Naive B cell (primary cell): Measurements from ENCODE around the gene PREX1. TPM values are rescaled to one million over a fixed set of nuclear protein-coding genes. Genes with fewer than 3 reads are reported as not detected.
A peak's percentile ranks its signal among the peaks of the same experiment; 100 is the strongest.
"Not testable (repeated sequence)": the region's sequence is repeated elsewhere in the genome, so short reads cannot be mapped to it uniquely, and the experiment has no call there.

Experiments
- ATAC-seq, 2 donors: fragments of 150-1000 bp; cut with Tn5 transposase; 2 replicates each; pipeline ENCODE4 v1.10.0; 2021; ENCODE audit warnings: low read depth in 2 of 2, mild to moderate bottlenecking in 2 of 2, moderate library complexity in 2 of 2
- DNase-seq: peaks from one replicate; pipeline ENCODE4 v3.0.0; 2022
- H3K27ac Mint-ChIP-seq, 6 donors: one replicate each; pipeline ENCODE4 v1.8.0; 2020 to 2022; ENCODE audit warnings: mild to moderate bottlenecking in 6 of 6, mixed read lengths in 6 of 6, moderate library complexity in 5 of 6, inconsistent platforms in 2 of 6
- H3K27me3 Mint-ChIP-seq, 3 donors: one replicate each; pipeline ENCODE4 v1.8.0; 2021 to 2022; ENCODE audit warnings: mixed read lengths in 3 of 3, mild to moderate bottlenecking in 1 of 3
- H3K36me3 Mint-ChIP-seq, 2 donors: one replicate each; pipeline ENCODE4 v1.8.0; 2020 to 2022; ENCODE audit warnings: mixed read lengths in 2 of 2, inconsistent platforms in 1 of 2, mild to moderate bottlenecking in 1 of 2
- H3K4me1 Mint-ChIP-seq, 3 donors: one replicate each; pipeline ENCODE4 v1.8.0; 2020 to 2022; ENCODE audit warnings: mixed read lengths in 3 of 3, inconsistent platforms in 1 of 3, mild to moderate bottlenecking in 1 of 3, moderate library complexity in 1 of 3
- H3K4me3 Mint-ChIP-seq, 8 donors: one replicate each; pipeline ENCODE4 v1.8.0; 2020 to 2022; ENCODE audit warnings: mild to moderate bottlenecking in 8 of 8, mixed read lengths in 8 of 8, moderate library complexity in 8 of 8, inconsistent platforms in 2 of 8
- H3K9me3 Mint-ChIP-seq, 7 donors: one replicate each; pipeline ENCODE4 v1.8.0; 2020 to 2022; ENCODE audit warnings: mixed read lengths in 7 of 7, mild to moderate bottlenecking in 5 of 7, inconsistent platforms in 2 of 7, moderate library complexity in 1 of 7
- polyA plus RNA-seq, 6 donors: library from polyadenylated mRNA; unstranded; fragments of 300-500 nt; fragmentation: Illumina TruSeq; gene quantifications; one replicate each; pipeline ENCODE4 v1.2.3, GENCODE V29; 2021; ENCODE audit warnings: low read depth in 6 of 6

The PREX1 gene
- polyA plus RNA-seq, 6 donors from 2014 or later, result 13.3 to 37.5 (median 17.1) TPM

DNA sequence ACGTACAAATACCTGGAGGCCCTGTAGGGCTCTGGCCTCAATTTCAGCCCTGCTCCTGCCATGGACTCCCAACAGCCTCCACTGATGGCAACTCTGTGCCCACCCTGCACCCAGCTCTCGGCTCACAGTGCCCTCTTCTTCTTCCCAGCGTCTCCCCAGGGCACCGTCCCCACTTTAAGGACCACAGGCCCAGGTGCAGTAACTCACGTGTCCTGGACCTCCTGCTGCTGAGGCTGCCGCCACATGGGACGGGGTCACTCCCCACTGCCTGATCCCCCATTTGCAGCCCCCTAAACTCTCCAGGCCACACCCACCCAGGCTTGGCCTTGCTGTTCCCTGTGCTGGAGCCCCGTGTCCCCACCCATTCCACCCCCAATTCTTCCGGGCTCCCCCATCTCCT, 223.4 kb downstream of the PREX1 start:
- Mint-ChIP-seq H3K9me3 (no peaks in the 10 kb centered on the region), H3K27ac (peak overlapping the region in 1 of 6 donors; percentile 44), H3K27me3 (peaks cover 9 to 22% (median 12%) of the 10 kb centered on the region in 3 donors), H3K4me3 (no peak overlapping the region), H3K4me1 (peaks cover 0 to 10% (median 9%) of the 10 kb centered on the region in 3 donors), H3K36me3 (no peaks in the 10 kb centered on the region)
- no peak for ATAC-seq
- DNase-seq, result no peak

- Mint-ChIP-seq H3K27ac (no peak overlapping the region), H3K9me3 (no peaks in the 10 kb centered on the region), H3K4me3 (no peak overlapping the region), H3K36me3 (no peaks in the 10 kb centered on the region), H3K27me3 (peaks cover 12 to 21% (median 12%) of the 10 kb centered on the region in 3 donors), H3K4me1 (peaks cover 0 to 10% (median 9%) of the 10 kb centered on the region in 3 donors)
- ATAC-seq (no peak), DNase-seq (no peak)
Measured at GRCh38 chr20:48603819-48604405, 223.9 kb downstream of the PREX1 start.

GRCh38 chr20:48603116-48603818, 224.5 kb downstream of the PREX1 start:
- Mint-ChIP-seq H3K4me1 (peaks cover 0 to 10% (median 9%) of the 10 kb centered on the region in 3 donors), H3K9me3 (no peaks in the 10 kb centered on the region), H3K27ac (no peak overlapping the region), H3K27me3 (peaks cover 12 to 25% (median 12%) of the 10 kb centered on the region in 3 donors), H3K4me3 (no peak overlapping the region), H3K36me3 (no peaks in the 10 kb centered on the region)
- no peak for ATAC-seq
- DNase-seq, result no peak

GRCh38 chr20:48601798-48602197, 226.0 kb downstream of the PREX1 start:
- Mint-ChIP-seq H3K4me1 (peaks cover 0 to 10% (median 9%) of the 10 kb centered on the region in 3 donors), H3K27ac (no peak overlapping the region), H3K4me3 (no peak overlapping the region), H3K36me3 (no peaks in the 10 kb centered on the region), H3K27me3 (peaks cover 12 to 36% (median 25%) of the 10 kb centered on the region in 3 donors), H3K9me3 (peaks cover 0 to 1% (median 0%) of the 10 kb centered on the region in 7 donors)
- DNase-seq (no peak), ATAC-seq (no peak)

GRCh38 chr20:48600470-48600945, 227.3 kb downstream of the PREX1 start:
- DNase-seq, result no peak
- no peak overlapping the region for H3K27ac Mint-ChIP-seq
- H3K4me3 Mint-ChIP-seq, result no peak overlapping the region
- H3K36me3 Mint-ChIP-seq, result peaks cover 0 to 6% of the 10 kb centered on the region in 2 donors
- H3K27me3 Mint-ChIP-seq, result peaks cover 12 to 42% (median 33%) of the 10 kb centered on the region in 3 donors
- peaks cover 0 to 11% (median 4%) of the 10 kb centered on the region in 7 donors for H3K9me3 Mint-ChIP-seq
- no peak for ATAC-seq
- H3K4me1 Mint-ChIP-seq, result peaks cover 0 to 10% (median 9%) of the 10 kb centered on the region in 3 donors

DNA sequence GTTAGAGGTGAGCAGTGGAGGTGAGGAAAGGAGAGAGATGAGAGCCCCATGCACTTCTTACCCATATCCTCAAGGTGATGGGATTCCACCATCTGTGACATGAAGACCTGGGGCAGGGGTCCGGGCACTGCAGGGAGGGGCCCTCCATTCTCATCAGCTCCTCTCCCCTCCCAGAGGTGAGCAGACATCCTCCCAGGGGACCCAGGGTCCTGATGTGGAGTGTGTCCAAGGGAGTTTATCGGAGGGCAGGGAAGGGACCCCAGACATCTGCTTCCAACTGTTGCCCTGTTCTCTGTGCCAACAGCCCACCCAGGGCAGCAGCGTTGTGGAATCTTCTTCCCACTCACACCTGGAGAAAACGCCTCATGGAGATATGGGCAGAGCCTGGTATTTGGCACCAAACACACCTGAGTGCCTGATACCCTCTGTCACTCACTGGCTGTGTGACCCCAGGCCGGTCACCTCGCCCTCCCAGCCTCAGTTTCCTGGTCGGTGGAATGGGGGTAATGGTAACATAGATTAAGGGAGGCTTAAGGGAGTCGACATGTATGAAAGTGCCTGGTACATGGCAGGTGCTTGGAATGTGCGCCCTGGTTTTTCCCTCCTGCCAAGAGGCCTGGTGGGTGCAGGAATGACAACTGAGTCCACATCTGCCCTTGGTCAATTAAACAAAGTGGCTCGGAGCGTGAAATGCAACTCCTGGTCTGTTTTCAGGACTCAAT, 227.9 kb downstream of the PREX1 start:
- ATAC-seq (no peak), DNase-seq (no peak)
- peaks cover 0 to 6% of the 10 kb centered on the region in 2 donors for H3K36me3 Mint-ChIP-seq
- peaks cover 0 to 10% (median 9%) of the 10 kb centered on the region in 3 donors for H3K4me1 Mint-ChIP-seq
- H3K27me3 Mint-ChIP-seq, result peaks cover 13 to 42% (median 33%) of the 10 kb centered on the region in 3 donors
- peak overlapping the region in 1 of 6 donors; percentile 76 for H3K27ac Mint-ChIP-seq
- H3K9me3 Mint-ChIP-seq, result peaks cover 0 to 11% (median 4%) of the 10 kb centered on the region in 7 donors
- no peak overlapping the region for H3K4me3 Mint-ChIP-seq

- Mint-ChIP-seq H3K4me3 (peak overlapping the region in 1 of 8 donors; percentile 7), H3K36me3 (peaks cover 0 to 6% of the 10 kb centered on the region in 2 donors), H3K27me3 (peaks cover 10 to 36% (median 28%) of the 10 kb centered on the region in 3 donors), H3K4me1 (peaks cover 0 to 10% (median 9%) of the 10 kb centered on the region in 3 donors), H3K9me3 (peaks cover 0 to 11% (median 4%) of the 10 kb centered on the region in 7 donors), H3K27ac (peak overlapping the region in 1 of 6 donors; percentile 76)
- no peak for DNase-seq
- no peak for ATAC-seq
Measured at GRCh38 chr20:48599106-48599747, 228.6 kb downstream of the PREX1 start.

DNA sequence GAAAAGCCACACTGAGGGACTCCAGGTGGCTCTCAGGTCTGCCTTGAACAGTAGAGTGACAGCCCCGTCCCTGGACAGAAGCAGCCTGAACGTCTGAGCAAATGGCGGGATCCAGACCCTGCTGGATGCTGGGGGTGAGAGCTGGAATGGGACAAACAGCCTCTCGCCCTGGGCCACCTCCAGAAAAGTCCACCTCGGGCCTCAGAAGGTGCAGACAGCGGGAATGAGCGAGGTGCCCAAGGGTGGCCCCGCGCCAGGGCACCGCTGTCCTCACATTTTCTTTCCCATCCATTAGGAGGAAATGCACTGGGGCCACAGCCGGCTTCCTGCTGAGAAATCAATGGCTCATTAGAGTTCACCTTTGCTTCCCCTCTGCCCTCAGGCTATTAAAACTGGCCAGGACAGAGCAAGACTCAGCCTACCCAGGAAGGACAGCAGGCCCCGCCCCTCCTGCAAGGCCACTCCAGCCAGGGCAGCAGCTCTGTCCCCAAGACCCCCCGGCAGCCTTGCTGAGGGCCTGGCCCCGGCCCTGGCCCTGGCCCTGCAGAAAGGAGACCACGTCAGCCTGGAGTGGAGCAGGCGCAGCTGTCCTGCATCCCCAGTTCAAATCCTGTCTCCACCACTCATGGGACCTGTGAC, 229.4 kb downstream of the PREX1 start:
- Mint-ChIP-seq H3K27me3 (peaks cover 13 to 36% (median 34%) of the 10 kb centered on the region in 3 donors), H3K27ac (peak overlapping the region in 1 of 6 donors; percentile 61), H3K4me1 (peaks cover 0 to 10% (median 9%) of the 10 kb centered on the region in 3 donors), H3K9me3 (peaks cover 0 to 11% (median 4%) of the 10 kb centered on the region in 7 donors)
- not testable (repeated sequence) for H3K4me3 Mint-ChIP-seq, H3K36me3 Mint-ChIP-seq, DNase-seq, ATAC-seq

GRCh38 chr20:48597521-48598302, 230.1 kb downstream of the PREX1 start:
- ATAC-seq, result no peak
- H3K4me3 Mint-ChIP-seq, result no peak overlapping the region
- peak overlapping the region in 1 of 6 donors; percentile 13 for H3K27ac Mint-ChIP-seq

GRCh38 chr20:48596334-48596898, 231.4 kb downstream of the PREX1 start:
- Mint-ChIP-seq H3K27ac (no peak overlapping the region), H3K36me3 (peaks cover 0 to 6% of the 10 kb centered on the region in 2 donors), H3K4me3 (no peak overlapping the region), H3K9me3 (peaks cover 0 to 11% (median 4%) of the 10 kb centered on the region in 7 donors), H3K4me1 (peaks cover 0 to 10% (median 9%) of the 10 kb centered on the region in 3 donors), H3K27me3 (peaks cover 8 to 36% (median 35%) of the 10 kb centered on the region in 3 donors)
- ATAC-seq (no peak), DNase-seq (no peak)

More at GRCh38 chr20:48597521-48598302, 230.1 kb downstream of the PREX1 start:
- Mint-ChIP-seq H3K27me3 (peaks cover 11 to 36% (median 36%) of the 10 kb centered on the region in 3 donors), H3K4me1 (peaks cover 0 to 10% (median 9%) of the 10 kb centered on the region in 3 donors), H3K9me3 (peaks cover 0 to 11% (median 4%) of the 10 kb centered on the region in 7 donors), H3K36me3 (peaks cover 0 to 6% of the 10 kb centered on the region in 2 donors)
- no peak for DNase-seq

- DNase-seq (no peak), ATAC-seq (no peak)
- peaks cover 0 to 6% of the 10 kb centered on the region in 2 donors for H3K36me3 Mint-ChIP-seq
- peaks cover 0 to 9% (median 5%) of the 10 kb centered on the region in 3 donors for H3K4me1 Mint-ChIP-seq
- H3K4me3 Mint-ChIP-seq, result no peak overlapping the region
- peaks cover 8 to 36% (median 30%) of the 10 kb centered on the region in 3 donors for H3K27me3 Mint-ChIP-seq
- no peak overlapping the region for H3K27ac Mint-ChIP-seq
- H3K9me3 Mint-ChIP-seq, result peaks cover 0 to 11% (median 4%) of the 10 kb centered on the region in 7 donors
Measured at GRCh38 chr20:48595495-48596333, 232.1 kb downstream of the PREX1 start.
